DMS53 (cell line): ENCODE data around the gene LORICRIN.

Experiments used
- DNase-seq: peaks from one replicate; lab custom pipeline; 2025; lab: John Stamatoyannopoulos, UW

Gene LORICRIN

GRCh38 chr1:153306303-153307220 lies 47.1 kb downstream of the LORICRIN start:
- DNase-seq = no peak

GRCh38 chr1:153307221-153307600 lies 47.7 kb downstream of the LORICRIN start:
- DNase-seq = no peak

GRCh38 chr1:153308540-153308939 lies 49.1 kb downstream of the LORICRIN start:
- DNase-seq = no peak

GRCh38 chr1:153309441-153309840 lies 50.0 kb downstream of the LORICRIN start:
- DNase-seq = no peak

GRCh38 chr1:153310526-153310925 lies 51.0 kb downstream of the LORICRIN start:
- DNase-seq = no peak
